SK-N-SH (cell line): ENCODE results near the gene ZNF407. TPM values are rescaled to one million over a fixed set of nuclear protein-coding genes. Genes with fewer than 3 reads are reported as not detected.
"Not testable (repeated sequence)": the region's sequence is repeated elsewhere in the genome, so short reads cannot be mapped to it uniquely, and the experiment has no call there.

ENCODE experiments used
- CTCF ChIA-PET: fragments of 300-600, 350-600 bp; formaldehyde crosslinking; extraction: SDS; loops from one replicate; lab custom pipeline; 2021; lab: Yijun Ruan, JAX
- POLR2A ChIA-PET: fragments of 350-600 bp; sonication (Branson Sonifier 250); formaldehyde crosslinking; extraction: SDS; loops from one replicate; lab custom pipeline; 2020; ENCODE audit warnings: antibody characterized with exemption, inconsistent platforms; lab: Yijun Ruan, JAX
- DNase-seq: peaks from one replicate; pipeline ENCODE4 v3.0.0; 2012
- H2AFZ ChIP-seq: fragments of 200-600 bp; sonication (generic); 2 replicates; pipeline ENCODE4 v1.8.1; 2016; ENCODE audit warnings: antibody characterized with exemption, mild to moderate bottlenecking, low read depth
- H3F3A ChIP-seq: fragments of 200-600 bp; sonication (generic); replicated peaks from 2 replicates; pipeline ENCODE3; 2016; ENCODE audit warnings: antibody characterized with exemption, mild to moderate bottlenecking; ENCODE audit not compliant: insufficient read depth
- H3K27ac ChIP-seq, 2 experiments: fragments of 200-500 bp in 1 of 2; fragments of 200-600 bp in 1 of 2; sonication (Bioruptor generic) in 1 of 2; sonication (generic), shearing (Covaris generic) in 1 of 2; 2 replicates each; pipeline versions ENCODE4 v1.5.1 to v1.6.1; 2014 to 2016; ENCODE audit warnings: low read depth in 2 of 2, inconsistent platforms in 1 of 2, low read length in 1 of 2, mild to moderate bottlenecking in 1 of 2, mixed read lengths in 1 of 2
- H3K27me3 ChIP-seq: fragments of 200-600 bp; sonication (generic), shearing (Covaris generic); 2 replicates; pipeline ENCODE4 v1.6.1; 2016; ENCODE audit warnings: mixed run types; ENCODE audit not compliant: insufficient read depth
- H3K36me3 ChIP-seq, 2 experiments: fragments of 200-500 bp in 1 of 2; fragments of 200-600 bp in 1 of 2; sonication (Bioruptor generic) in 1 of 2; sonication (generic) in 1 of 2; replicated peaks in 1 of 2; 2 replicates each; pipeline versions ENCODE3 to v1.5.1; 2014 to 2016; ENCODE audit warnings: low read length in 1 of 2, mild to moderate bottlenecking in 1 of 2; ENCODE audit not compliant: insufficient read depth in 2 of 2, control insufficient read depth in 1 of 2
- H3K4me1 ChIP-seq, 2 experiments: fragments of 200-500 bp in 1 of 2; fragments of 200-600 bp in 1 of 2; sonication (Bioruptor generic) in 1 of 2; sonication (generic), shearing (Covaris generic) in 1 of 2; 2 replicates each; pipeline versions ENCODE4 v1.5.1 to v1.6.1; 2014 to 2016; ENCODE audit warnings: low read depth in 1 of 2, low read length in 1 of 2, mixed run types in 1 of 2; ENCODE audit not compliant: insufficient read depth in 2 of 2, control insufficient read depth in 1 of 2
- H3K4me2 ChIP-seq: fragments of 200-600 bp; sonication (generic), shearing (Covaris generic); 2 replicates; pipeline ENCODE4 v1.6.1; 2017; ENCODE audit warnings: mixed run types
- H3K4me3 ChIP-seq, 2 experiments: fragments of 200-500 bp in 1 of 2; fragments of 200-600 bp in 1 of 2; sonication (Bioruptor generic) in 1 of 2; sonication (generic), shearing (Covaris generic) in 1 of 2; 2 replicates each; pipeline versions ENCODE4 v1.5.1 to v1.8.1; 2014 to 2016; ENCODE audit warnings: low read depth in 2 of 2, inconsistent platforms in 1 of 2, low read length in 1 of 2, mild to moderate bottlenecking in 1 of 2, mixed read lengths in 1 of 2, moderate library complexity in 1 of 2
- H3K79me2 ChIP-seq: fragments of 200-600 bp; sonication (generic); 2 replicates; pipeline ENCODE4 v1.8.1; 2017; ENCODE audit warnings: mild to moderate bottlenecking; ENCODE audit not compliant: insufficient read depth
- H3K9ac ChIP-seq: fragments of 200-600 bp; sonication (generic); 2 replicates; pipeline ENCODE4 v1.6.1; 2017; ENCODE audit warnings: mixed run types
- H3K9me2 ChIP-seq: fragments of 200-600 bp; sonication (generic); 2 replicates; pipeline ENCODE4 v1.6.1; 2017; ENCODE audit warnings: mixed run types
- H3K9me3 ChIP-seq: fragments of 200-600 bp; sonication (generic); 2 replicates; pipeline ENCODE4 v1.6.1; 2017; ENCODE audit warnings: mixed run types, mild to moderate bottlenecking, moderate library complexity
- H4K20me1 ChIP-seq: fragments of 200-600 bp; sonication (generic); 2 replicates; pipeline ENCODE4 v1.6.1; 2017; ENCODE audit warnings: mild to moderate bottlenecking, mixed run types; ENCODE audit not compliant: insufficient read depth
- GABPA ChIP-seq: IDR thresholded peaks from 2 replicates; pipeline ENCODE4 v1.4.0; 2012; ENCODE audit warnings: low read depth, mild to moderate bottlenecking
- GATA2 ChIP-seq: sonication (generic); formaldehyde crosslinking; IDR thresholded peaks from 2 replicates; pipeline ENCODE4 v1.5.0; 2020; ENCODE audit warnings: mild to moderate bottlenecking, missing genetic modification reagents
- RAD21 ChIP-seq: IDR thresholded peaks from 2 replicates; pipeline ENCODE4 v1.6.1; 2012; ENCODE audit warnings: mild to moderate bottlenecking, low read length
- SMC3 ChIP-seq: IDR thresholded peaks from 2 replicates; pipeline ENCODE4 v1.6.1; 2012; ENCODE audit warnings: low read depth, low read length, improper control_type of control experiment
- TCF12 ChIP-seq: IDR thresholded peaks from 2 replicates; pipeline ENCODE4 v1.4.0; 2012
- WGBS: methylation state at CpG from one replicate; pipeline ENCODE4 v1.1.6; 2017; ENCODE audit warnings: low lambda C conversion rate; 5-methylcytosine and 5-hydroxymethylcytosine counted together
- polyA plus RNA-seq, 3 experiments: library from polyadenylated mRNA; depleted of rRNA; stranded (reverse); fragments of >200 nt; gene quantifications; 2 replicates each; pipeline ENCODE4 v1.2.3, GENCODE V29; 2012
- TF ChIP-seq, protein P1 (sequence below): fragments of 150-350 bp; IDR thresholded peaks from 2 replicates; pipeline ENCODE4 v1.6.1; 2016; ENCODE audit warnings: mild to moderate bottlenecking, low read depth, low read length

The ZNF407 gene
- polyA plus RNA-seq, 1 of the 3 experiments (the other 2 are of a cell fraction), result 2.6 TPM

DNA sequence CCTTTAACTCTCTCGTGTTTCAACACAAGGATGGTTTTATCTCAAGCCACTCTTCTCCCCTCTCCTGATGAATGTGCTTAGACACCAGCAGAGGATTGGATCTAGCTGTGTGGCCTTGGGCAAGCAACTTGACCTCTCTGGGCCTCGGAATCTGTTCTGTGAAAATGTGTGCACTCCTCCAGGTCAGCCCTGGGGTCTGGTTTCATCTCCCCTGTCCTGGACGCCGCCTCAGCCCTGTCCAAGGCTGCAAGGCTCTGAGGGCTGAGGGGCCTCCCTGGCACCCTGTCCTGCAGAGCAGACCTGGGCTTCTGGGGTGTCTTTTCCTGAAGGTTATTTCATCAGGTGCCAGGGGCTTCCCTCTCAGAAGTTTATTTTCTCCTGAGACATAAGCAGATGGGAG, 34.9 kb upstream of the ZNF407 start:
- Histone ChIP-seq H4K20me1 (no peaks in the 10 kb centered on the region), H3K4me3 (no peak overlapping the region), H3K27ac (no peak overlapping the region), H3K9ac (no peak overlapping the region), H3K9me3 (no peaks in the 10 kb centered on the region), H3K9me2 (no peaks in the 10 kb centered on the region), H3K36me3 (no peaks in the 10 kb centered on the region), H3K27me3 (no peaks in the 10 kb centered on the region; the same call in 1 of the 2 replicates), H3K4me2 (no peak overlapping the region), H3K79me2 (no peaks in the 10 kb centered on the region), H3K4me1 (peaks cover 0 to 7% of the 10 kb centered on the region in 2 experiments; a peak in 1 of 4 replicates), H2AFZ (no peak overlapping the region), H3F3A (no peaks in the 10 kb centered on the region)
- 13% methylated on average over 4 of the region's 4 CpGs for WGBS
- POLR2A ChIA-PET, result no interaction called here
- TF ChIP-seq GABPA, result no peak
- TF ChIP-seq RAD21, result no peak
- DNase-seq, result no peak
- CTCF ChIA-PET, result interaction anchor here (0.6 to 1.6 kb wide), 4 partner anchors 11 to 1919 kb away, joined by 3 to 5 read pairs (median 4); no protein-coding TSS in a partner anchor

DNA sequence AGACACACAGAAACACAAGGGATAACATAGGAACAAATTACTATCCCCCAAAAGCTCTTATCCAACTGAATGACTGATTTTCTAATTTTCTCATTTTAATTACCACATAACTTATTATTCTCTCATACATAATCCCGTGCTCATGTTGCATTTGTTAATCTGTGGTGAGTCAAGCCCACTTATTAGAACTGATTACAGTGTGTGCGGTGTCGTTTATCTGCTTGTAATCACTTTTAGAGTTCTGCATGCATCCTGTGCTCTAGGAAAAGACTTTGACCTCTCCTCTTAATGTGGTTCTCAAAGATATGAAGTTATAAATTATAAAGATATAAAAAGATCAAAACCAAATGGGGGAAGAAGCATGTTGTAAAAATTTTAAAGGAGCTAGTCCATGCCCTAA, 33.7 kb upstream of the ZNF407 start:
- H2AFZ ChIP-seq, result no peak overlapping the region
- TF ChIP-seq GATA2 (CRISPR knock-in tag) (no peak), TCF12 (no peak), SMC3 (no peak)
- TF ChIP-seq, protein P1, sequence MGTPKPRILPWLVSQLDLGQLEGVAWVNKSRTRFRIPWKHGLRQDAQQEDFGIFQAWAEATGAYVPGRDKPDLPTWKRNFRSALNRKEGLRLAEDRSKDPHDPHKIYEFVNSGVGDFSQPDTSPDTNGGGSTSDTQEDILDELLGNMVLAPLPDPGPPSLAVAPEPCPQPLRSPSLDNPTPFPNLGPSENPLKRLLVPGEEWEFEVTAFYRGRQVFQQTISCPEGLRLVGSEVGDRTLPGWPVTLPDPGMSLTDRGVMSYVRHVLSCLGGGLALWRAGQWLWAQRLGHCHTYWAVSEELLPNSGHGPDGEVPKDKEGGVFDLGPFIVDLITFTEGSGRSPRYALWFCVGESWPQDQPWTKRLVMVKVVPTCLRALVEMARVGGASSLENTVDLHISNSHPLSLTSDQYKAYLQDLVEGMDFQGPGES, result no peak
- H3K9ac ChIP-seq, result no peak overlapping the region
- H3K79me2 ChIP-seq, result no peaks in the 10 kb centered on the region
- ChIA-PET CTCF (interaction anchor here (0.9 to 1.3 kb wide), 2 partner anchors 12 to 222 kb away, joined by 3 to 5 read pairs; no protein-coding TSS in a partner anchor), POLR2A (no interaction called here)
- H3K4me3 ChIP-seq, result no peak overlapping the region
- peaks cover 0 to 7% of the 10 kb centered on the region in 2 experiments; a peak in 1 of 4 replicates for H3K4me1 ChIP-seq
- H3K36me3 ChIP-seq, result no peaks in the 10 kb centered on the region
- no peaks in the 10 kb centered on the region for H3K9me3 ChIP-seq
- no peaks in the 10 kb centered on the region for H3F3A ChIP-seq
- H3K27ac ChIP-seq, result no peak overlapping the region
- no peak overlapping the region for H3K4me2 ChIP-seq
- no peaks in the 10 kb centered on the region for H4K20me1 ChIP-seq
- WGBS, result 36% methylated on average over 3 of the region's 3 CpGs
- DNase-seq, result no peak
- H3K9me2 ChIP-seq, result no peaks in the 10 kb centered on the region
- H3K27me3 ChIP-seq, result no peaks in the 10 kb centered on the region; the same call in 1 of the 2 replicates

DNA sequence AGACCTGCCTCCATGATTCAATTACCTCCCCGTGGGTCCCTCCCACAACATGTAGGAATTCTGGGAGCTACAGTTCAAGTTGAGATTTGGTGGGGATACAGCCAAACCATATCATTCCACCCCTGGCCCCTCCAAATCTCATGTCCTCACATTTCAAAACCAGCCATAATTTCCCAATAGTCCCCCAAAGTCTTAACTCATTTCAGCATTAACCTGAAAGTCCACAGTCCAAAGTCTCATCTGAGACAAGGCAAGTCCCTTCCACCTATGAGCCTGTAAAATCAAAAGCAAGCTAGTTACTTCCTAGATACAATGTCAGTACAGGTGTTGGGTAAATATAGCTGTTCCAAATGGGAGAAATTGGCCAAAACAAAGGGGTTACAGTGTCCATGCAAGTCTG, 32.5 kb upstream of the ZNF407 start:
- H3K36me3 ChIP-seq, H3F3A ChIP-seq, H3K9ac ChIP-seq, H4K20me1 ChIP-seq, H3K4me1 ChIP-seq, H3K27ac ChIP-seq, POLR2A ChIA-PET, H3K9me3 ChIP-seq, H3K4me3 ChIP-seq, H3K9me2 ChIP-seq, H3K79me2 ChIP-seq, H3K27me3 ChIP-seq, DNase-seq, H3K4me2 ChIP-seq, H2AFZ ChIP-seq: not testable (repeated sequence)
- WGBS, result 56% methylated on average over 1 of the region's 1 CpG
- CTCF ChIA-PET, result interaction anchor here (1.0 to 1.3 kb wide), 2 partner anchors 13 kb away, joined by 5 read pairs; no protein-coding TSS in a partner anchor

DNA sequence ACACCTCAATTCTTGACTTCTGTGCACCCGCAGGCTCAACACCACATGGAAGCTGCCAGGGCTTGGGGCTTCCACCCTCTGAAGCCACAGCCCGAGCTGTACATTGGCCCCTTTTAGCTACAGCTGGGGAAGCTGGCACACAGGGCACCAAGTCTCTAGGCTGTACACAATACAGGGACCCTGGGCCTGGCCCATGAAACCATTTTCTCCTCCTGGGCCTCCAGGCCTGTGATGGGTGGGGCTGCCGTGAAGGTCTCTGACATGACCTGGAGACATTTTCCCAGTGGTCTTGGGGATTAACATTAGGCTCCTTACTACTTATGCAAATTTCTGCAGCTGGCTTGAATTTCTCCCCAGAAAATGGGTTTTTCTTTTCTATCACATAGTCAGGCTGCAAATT, 31.7 kb upstream of the ZNF407 start:
- POLR2A ChIA-PET, H3K27ac ChIP-seq, H3K9me3 ChIP-seq, H3K4me1 ChIP-seq, H3F3A ChIP-seq, H3K4me3 ChIP-seq, H3K79me2 ChIP-seq, H3K9me2 ChIP-seq, DNase-seq, H3K27me3 ChIP-seq, H3K36me3 ChIP-seq, H2AFZ ChIP-seq, H3K9ac ChIP-seq, H4K20me1 ChIP-seq, H3K4me2 ChIP-seq: not testable (repeated sequence)
- 3% methylated on average over 3 of the region's 3 CpGs for WGBS
- CTCF ChIA-PET, result interaction anchor here (1.0 kb wide), 1 partner anchor 14 kb away, joined by 5 read pairs; no protein-coding TSS in a partner anchor
